HL-60 (cell line): ENCODE results near the gene PPFIBP2.

Source experiments
- CTCF ChIP-seq: IDR thresholded peaks from one replicate; pipeline ENCODE4 v1.5.1; 2011; ENCODE audit warnings: low read length, control low read depth, inconsistent platforms; ENCODE audit not compliant: insufficient read depth
- GABPA ChIP-seq: IDR thresholded peaks from 2 replicates; pipeline ENCODE4 v1.6.1; 2012; ENCODE audit warnings: low read depth
- POLR2AphosphoS5 ChIP-seq: IDR thresholded peaks from 2 replicates; pipeline ENCODE4 v1.6.1; 2012; ENCODE audit warnings: low read depth
- REST ChIP-seq: IDR thresholded peaks from 2 replicates; pipeline ENCODE4 v1.6.1; 2012; ENCODE audit warnings: low read depth; ENCODE audit not compliant: insufficient replicate concordance
- SPI1 ChIP-seq: IDR thresholded peaks from 2 replicates; pipeline ENCODE4 v1.6.1; 2012; ENCODE audit warnings: low read depth, mild to moderate bottlenecking, borderline replicate concordance

- TF ChIP-seq CTCF (no peak), GABPA (no peak), POLR2AphosphoS5 (no peak), REST (no peak), SPI1 (no peak)
Measured at GRCh38 chr11:7538466-7539454, 25.0 kb downstream of the PPFIBP2 start.
